Chondrocyte (in vitro differentiated cells): ENCODE data around the gene COL5A3. TPM values are rescaled to one million over a fixed set of nuclear protein-coding genes. Genes with fewer than 3 reads are reported as not detected.

Experiments used
- DNase-seq: peaks from one replicate; pipeline ENCODE4 v3.0.0; 2021; ENCODE audit warnings: mixed read lengths, low spot score
- H3K27ac Mint-ChIP-seq: one replicate; pipeline ENCODE4 v1.8.0; 2021; ENCODE audit warnings: mild to moderate bottlenecking, moderate library complexity, mixed read lengths; ENCODE audit not compliant: unreplicated experiment
- H3K27me3 Mint-ChIP-seq: 2 replicates; pipeline ENCODE4 v1.8.0; 2021; ENCODE audit warnings: low read depth, mixed read lengths
- H3K36me3 Mint-ChIP-seq: 2 replicates; pipeline ENCODE4 v1.8.0; 2021; ENCODE audit warnings: low read depth, mixed read lengths
- H3K4me1 Mint-ChIP-seq: 2 replicates; pipeline ENCODE4 v1.8.0; 2021; ENCODE audit warnings: low read depth, mild to moderate bottlenecking, mixed read lengths
- H3K4me3 Mint-ChIP-seq: one replicate; pipeline ENCODE4 v1.8.0; 2021; ENCODE audit warnings: mild to moderate bottlenecking, moderate library complexity, mixed read lengths; ENCODE audit not compliant: unreplicated experiment
- H3K9me3 Mint-ChIP-seq: 2 replicates; pipeline ENCODE4 v1.8.0; 2021; ENCODE audit warnings: low read depth, mixed read lengths
- total RNA-seq: library from RNA; stranded (reverse); gene quantifications from 3 replicates; pipeline ENCODE4 v1.2.1, GENCODE V29; 2021
- TF ChIP-seq, protein P1 (sequence below): fragments of 200-600 bp; sonication (generic); IDR thresholded peaks from 2 replicates; pipeline ENCODE4 v1.5.0; 2021; ENCODE audit warnings: antibody characterized with exemption, mild to moderate bottlenecking, moderate library complexity

Gene COL5A3
- total RNA-seq, 1 donor from 2014 or later: 65.9 TPM

DNA sequence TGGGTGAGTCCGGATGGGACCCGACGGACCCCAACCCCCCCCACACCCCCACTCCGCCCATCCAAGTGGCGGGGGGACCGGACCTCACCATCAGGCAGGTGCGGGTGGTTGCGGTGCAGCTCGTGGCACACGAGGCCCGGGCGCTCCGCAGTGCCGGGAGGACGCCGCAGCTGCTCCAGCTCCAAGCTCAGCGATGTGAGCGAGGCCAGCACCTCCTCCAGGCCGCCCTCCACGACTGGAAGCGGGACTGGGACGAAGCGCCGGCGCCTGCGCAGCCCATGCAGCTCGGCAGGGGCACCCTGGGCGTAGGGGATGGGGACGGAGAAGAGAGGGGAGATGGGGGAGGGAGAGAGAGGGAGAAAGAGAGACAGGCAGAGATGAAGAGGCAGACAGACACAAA, 43.9 kb downstream of the COL5A3 start:
- no peak for DNase-seq
- Mint-ChIP-seq H3K4me1 (no peaks in the 10 kb centered on the region), H3K9me3 (no peaks in the 10 kb centered on the region), H3K27me3 (peaks cover 2% of the 10 kb centered on the region), H3K4me3 (no peak overlapping the region), H3K36me3 (peaks cover 33% of the 10 kb centered on the region), H3K27ac (no peak overlapping the region)
- TF ChIP-seq, protein P1, sequence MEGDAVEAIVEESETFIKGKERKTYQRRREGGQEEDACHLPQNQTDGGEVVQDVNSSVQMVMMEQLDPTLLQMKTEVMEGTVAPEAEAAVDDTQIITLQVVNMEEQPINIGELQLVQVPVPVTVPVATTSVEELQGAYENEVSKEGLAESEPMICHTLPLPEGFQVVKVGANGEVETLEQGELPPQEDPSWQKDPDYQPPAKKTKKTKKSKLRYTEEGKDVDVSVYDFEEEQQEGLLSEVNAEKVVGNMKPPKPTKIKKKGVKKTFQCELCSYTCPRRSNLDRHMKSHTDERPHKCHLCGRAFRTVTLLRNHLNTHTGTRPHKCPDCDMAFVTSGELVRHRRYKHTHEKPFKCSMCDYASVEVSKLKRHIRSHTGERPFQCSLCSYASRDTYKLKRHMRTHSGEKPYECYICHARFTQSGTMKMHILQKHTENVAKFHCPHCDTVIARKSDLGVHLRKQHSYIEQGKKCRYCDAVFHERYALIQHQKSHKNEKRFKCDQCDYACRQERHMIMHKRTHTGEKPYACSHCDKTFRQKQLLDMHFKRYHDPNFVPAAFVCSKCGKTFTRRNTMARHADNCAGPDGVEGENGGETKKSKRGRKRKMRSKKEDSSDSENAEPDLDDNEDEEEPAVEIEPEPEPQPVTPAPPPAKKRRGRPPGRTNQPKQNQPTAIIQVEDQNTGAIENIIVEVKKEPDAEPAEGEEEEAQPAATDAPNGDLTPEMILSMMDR: no peak

DNA sequence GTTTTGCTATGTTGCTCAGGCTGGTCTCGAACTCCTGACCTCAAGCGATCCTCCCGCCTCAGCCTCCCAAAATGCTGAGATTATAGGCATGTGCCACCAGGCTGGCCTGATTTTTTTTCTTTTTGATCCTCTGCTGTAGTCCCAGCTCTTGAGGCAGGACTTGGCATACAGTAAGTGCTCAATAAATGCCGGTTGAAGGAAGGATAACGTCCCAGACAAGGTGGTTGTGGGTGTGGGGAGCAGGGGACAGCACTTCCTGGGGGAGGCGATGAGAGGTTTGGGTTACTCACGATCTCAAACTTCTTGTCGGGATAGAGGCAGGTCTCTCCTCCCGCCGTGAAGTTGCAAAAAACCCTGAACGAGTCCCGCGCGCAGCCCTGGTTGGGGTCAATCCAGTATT, 44.3 kb downstream of the COL5A3 start:
- Mint-ChIP-seq H3K4me3 (no peak overlapping the region), H3K27me3 (peaks cover 2% of the 10 kb centered on the region), H3K4me1 (no peaks in the 10 kb centered on the region), H3K36me3 (peaks cover 29% of the 10 kb centered on the region), H3K27ac (no peak overlapping the region), H3K9me3 (no peaks in the 10 kb centered on the region)
- TF ChIP-seq, protein P1: no peak
- DNase-seq: no peak

DNA sequence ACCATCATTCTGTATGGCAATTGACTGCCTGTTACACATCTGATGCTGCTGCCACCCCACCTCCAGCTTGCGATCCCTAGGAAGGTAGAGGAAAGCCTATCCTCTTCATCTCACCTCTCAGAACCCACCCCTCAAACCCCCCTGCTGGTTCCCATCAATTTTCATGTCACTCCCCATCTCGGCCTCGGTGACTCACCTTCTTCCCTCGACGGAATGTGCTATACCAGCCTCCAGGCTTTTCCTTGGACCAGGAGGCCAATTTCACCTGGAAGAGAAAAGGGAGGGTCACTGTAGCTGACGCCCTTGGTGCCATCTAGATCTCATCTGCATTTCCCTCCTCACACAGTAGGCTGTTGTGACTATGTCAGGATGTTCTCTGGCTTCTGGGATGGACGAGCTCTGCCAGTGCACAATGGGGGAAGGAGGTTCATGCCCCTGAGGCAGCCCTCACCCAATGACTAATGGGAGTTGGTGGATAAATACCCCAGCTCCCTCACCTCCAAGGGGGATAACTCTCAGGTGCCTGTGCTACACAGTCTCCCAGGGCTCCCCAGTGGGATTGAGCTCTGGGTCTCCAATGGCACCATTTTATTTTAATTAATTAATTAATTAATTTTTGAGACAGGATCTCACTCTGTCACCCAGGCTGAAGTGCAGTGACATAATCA, 47.5 kb downstream of the COL5A3 start:
- H3K36me3 Mint-ChIP-seq: peaks cover 19% of the 10 kb centered on the region
- H3K4me1 Mint-ChIP-seq: peaks cover 10% of the 10 kb centered on the region
- H3K27me3 Mint-ChIP-seq: peaks cover 2% of the 10 kb centered on the region
- no peaks in the 10 kb centered on the region for H3K9me3 Mint-ChIP-seq
- H3K27ac Mint-ChIP-seq: no peak overlapping the region
- no peak overlapping the region for H3K4me3 Mint-ChIP-seq
- DNase-seq: no peak
- TF ChIP-seq, protein P1: no peak

GRCh38 chr19:9961103-9961502, 49.2 kb downstream of the COL5A3 start:
- H3K36me3 Mint-ChIP-seq: peaks cover 13% of the 10 kb centered on the region
- no peak overlapping the region for H3K27ac Mint-ChIP-seq
- peaks cover 10% of the 10 kb centered on the region for H3K4me1 Mint-ChIP-seq
- no peaks in the 10 kb centered on the region for H3K27me3 Mint-ChIP-seq
- no peak for DNase-seq
- no peaks in the 10 kb centered on the region for H3K9me3 Mint-ChIP-seq
- no peak overlapping the region for H3K4me3 Mint-ChIP-seq
- TF ChIP-seq, protein P1: no peak

- no peak for DNase-seq
- Mint-ChIP-seq H3K4me1 (peaks cover 10% of the 10 kb centered on the region), H3K36me3 (peaks cover 8% of the 10 kb centered on the region), H3K27ac (peak overlapping the region; percentile 75), H3K9me3 (no peaks in the 10 kb centered on the region), H3K4me3 (no peak overlapping the region), H3K27me3 (no peaks in the 10 kb centered on the region)
- TF ChIP-seq, protein P1: no peak
Observed at GRCh38 chr19:9958379-9958821, 51.9 kb downstream of the COL5A3 start.
